ENCODE data around the gene RNF186.
"Not testable (repeated sequence)": the region's sequence is repeated elsewhere in the genome, so short reads cannot be mapped to it uniquely, and the experiment has no call there.

The RNF186 gene

GRCh38 chr1:19854866-19855265 lies 39.8 kb upstream of the RNF186 start (continued):
- TF ChIP-seq, protein P1, sequence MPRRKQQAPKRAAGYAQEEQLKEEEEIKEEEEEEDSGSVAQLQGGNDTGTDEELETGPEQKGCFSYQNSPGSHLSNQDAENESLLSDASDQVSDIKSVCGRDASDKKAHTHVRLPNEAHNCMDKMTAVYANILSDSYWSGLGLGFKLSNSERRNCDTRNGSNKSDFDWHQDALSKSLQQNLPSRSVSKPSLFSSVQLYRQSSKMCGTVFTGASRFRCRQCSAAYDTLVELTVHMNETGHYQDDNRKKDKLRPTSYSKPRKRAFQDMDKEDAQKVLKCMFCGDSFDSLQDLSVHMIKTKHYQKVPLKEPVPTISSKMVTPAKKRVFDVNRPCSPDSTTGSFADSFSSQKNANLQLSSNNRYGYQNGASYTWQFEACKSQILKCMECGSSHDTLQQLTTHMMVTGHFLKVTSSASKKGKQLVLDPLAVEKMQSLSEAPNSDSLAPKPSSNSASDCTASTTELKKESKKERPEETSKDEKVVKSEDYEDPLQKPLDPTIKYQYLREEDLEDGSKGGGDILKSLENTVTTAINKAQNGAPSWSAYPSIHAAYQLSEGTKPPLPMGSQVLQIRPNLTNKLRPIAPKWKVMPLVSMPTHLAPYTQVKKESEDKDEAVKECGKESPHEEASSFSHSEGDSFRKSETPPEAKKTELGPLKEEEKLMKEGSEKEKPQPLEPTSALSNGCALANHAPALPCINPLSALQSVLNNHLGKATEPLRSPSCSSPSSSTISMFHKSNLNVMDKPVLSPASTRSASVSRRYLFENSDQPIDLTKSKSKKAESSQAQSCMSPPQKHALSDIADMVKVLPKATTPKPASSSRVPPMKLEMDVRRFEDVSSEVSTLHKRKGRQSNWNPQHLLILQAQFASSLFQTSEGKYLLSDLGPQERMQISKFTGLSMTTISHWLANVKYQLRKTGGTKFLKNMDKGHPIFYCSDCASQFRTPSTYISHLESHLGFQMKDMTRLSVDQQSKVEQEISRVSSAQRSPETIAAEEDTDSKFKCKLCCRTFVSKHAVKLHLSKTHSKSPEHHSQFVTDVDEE (CRISPR knock-in tag; IDR thresholded peaks at IDR 0.05), result no peak

GRCh38 chr1:19852036-19852435 lies 37.0 kb upstream of the RNF186 start:
- TF ChIP-seq, protein P1 (CRISPR knock-in tag; IDR thresholded peaks at IDR 0.05), result no peak
- TF ChIP-seq PATZ1 (CRISPR knock-in tag; IDR thresholded peaks at IDR 0.05; ENCODE audit: borderline replicate concordance) (no peak), ESRRG (CRISPR knock-in tag; IDR thresholded peaks at IDR 0.05) (no peak), CSDC2 (CRISPR knock-in tag; IDR thresholded peaks at IDR 0.05) (no peak)
- TF ChIP-seq, protein P2, sequence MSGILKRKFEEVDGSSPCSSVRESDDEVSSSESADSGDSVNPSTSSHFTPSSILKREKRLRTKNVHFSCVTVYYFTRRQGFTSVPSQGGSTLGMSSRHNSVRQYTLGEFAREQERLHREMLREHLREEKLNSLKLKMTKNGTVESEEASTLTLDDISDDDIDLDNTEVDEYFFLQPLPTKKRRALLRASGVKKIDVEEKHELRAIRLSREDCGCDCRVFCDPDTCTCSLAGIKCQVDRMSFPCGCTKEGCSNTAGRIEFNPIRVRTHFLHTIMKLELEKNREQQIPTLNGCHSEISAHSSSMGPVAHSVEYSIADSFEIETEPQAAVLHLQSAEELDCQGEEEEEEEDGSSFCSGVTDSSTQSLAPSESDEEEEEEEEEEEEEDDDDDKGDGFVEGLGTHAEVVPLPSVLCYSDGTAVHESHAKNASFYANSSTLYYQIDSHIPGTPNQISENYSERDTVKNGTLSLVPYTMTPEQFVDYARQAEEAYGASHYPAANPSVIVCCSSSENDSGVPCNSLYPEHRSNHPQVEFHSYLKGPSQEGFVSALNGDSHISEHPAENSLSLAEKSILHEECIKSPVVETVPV (CRISPR knock-in tag; IDR thresholded peaks at IDR 0.05), result no peak
- TF ChIP-seq, protein P3, sequence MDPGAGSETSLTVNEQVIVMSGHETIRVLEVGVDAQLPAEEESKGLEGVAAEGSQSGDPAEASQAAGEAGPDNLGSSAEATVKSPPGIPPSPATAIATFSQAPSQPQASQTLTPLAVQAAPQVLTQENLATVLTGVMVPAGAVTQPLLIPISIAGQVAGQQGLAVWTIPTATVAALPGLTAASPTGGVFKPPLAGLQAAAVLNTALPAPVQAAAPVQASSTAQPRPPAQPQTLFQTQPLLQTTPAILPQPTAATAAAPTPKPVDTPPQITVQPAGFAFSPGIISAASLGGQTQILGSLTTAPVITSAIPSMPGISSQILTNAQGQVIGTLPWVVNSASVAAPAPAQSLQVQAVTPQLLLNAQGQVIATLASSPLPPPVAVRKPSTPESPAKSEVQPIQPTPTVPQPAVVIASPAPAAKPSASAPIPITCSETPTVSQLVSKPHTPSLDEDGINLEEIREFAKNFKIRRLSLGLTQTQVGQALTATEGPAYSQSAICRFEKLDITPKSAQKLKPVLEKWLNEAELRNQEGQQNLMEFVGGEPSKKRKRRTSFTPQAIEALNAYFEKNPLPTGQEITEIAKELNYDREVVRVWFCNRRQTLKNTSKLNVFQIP (CRISPR knock-in tag; IDR thresholded peaks at IDR 0.05; ENCODE audit: borderline replicate concordance, low read depth), result no peak
- ATAC-seq, result no peak

GRCh38 chr1:19850214-19850613 lies 35.1 kb upstream of the RNF186 start:
- no peak for ATAC-seq
- no peak for TF ChIP-seq ZNF70 (CRISPR knock-in tag; IDR thresholded peaks at IDR 0.05)
- no peak for TF ChIP-seq TCF4 (CRISPR knock-in tag; IDR thresholded peaks at IDR 0.05; ENCODE audit: borderline replicate concordance)
- TF ChIP-seq ZNF8 (CRISPR knock-in tag; IDR thresholded peaks at IDR 0.05), result no peak
- TF ChIP-seq, protein P1 (CRISPR knock-in tag; IDR thresholded peaks at IDR 0.05), result no peak
- TF ChIP-seq, protein P3 (CRISPR knock-in tag; IDR thresholded peaks at IDR 0.05; ENCODE audit: borderline replicate concordance, low read depth), result no peak

DNA sequence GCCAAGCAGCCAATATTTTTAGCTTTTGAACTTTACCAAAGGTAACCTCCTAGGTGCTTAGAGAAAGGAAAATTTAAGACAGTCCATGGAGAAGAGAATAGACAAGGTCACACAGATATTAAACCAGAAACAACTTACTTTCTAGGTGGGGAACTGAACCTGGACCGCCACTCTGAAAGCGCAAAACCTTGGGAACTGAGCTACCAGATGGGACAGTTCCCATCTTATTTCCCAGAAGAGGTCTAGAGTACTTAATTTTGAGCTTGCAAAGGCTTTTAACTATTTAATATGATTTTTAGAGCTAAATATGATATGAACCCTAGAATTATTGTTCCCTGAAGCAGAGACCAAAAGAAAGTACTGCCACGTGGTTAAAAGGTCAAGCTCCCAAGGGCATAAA lies 34.2 kb upstream of the RNF186 start:
- not testable (repeated sequence) for ATAC-seq

GRCh38 chr1:19847334-19847733 lies 32.3 kb upstream of the RNF186 start:
- not testable (repeated sequence) for ATAC-seq

Data from SK-N-SH treated with all-trans-retinoic acid at 6 μM for 48 hours (cell line).